GM19043 (cell line): ENCODE measurements around the gene AXL.
"Not testable (repeated sequence)": the region's sequence is repeated elsewhere in the genome, so short reads cannot be mapped to it uniquely, and the experiment has no call there.

Experiments used
- ATAC-seq: cut with Tn5 transposase; IDR thresholded peaks from one replicate; pipeline ENCODE4 v1.9.1; 2021; ENCODE audit warnings: low read depth; ENCODE audit not compliant: unreplicated experiment

Gene AXL

GRCh38 chr19:41269055-41269454 is 50.0 kb downstream of the AXL start:
- no peak for ATAC-seq

- ATAC-seq: no peak
These were observed 50.5 kb downstream of the AXL start for GRCh38 chr19:41269571-41269970.

GRCh38 chr19:41273076-41273475 is 54.1 kb downstream of the AXL start:
- no peak for ATAC-seq

- ATAC-seq: no peak
These were observed 55.8 kb downstream of the AXL start for GRCh38 chr19:41274802-41275201.

GRCh38 chr19:41276231-41276630 is 57.2 kb downstream of the AXL start:
- no peak for ATAC-seq

GRCh38 chr19:41278478-41278877 is 59.5 kb downstream of the AXL start:
- ATAC-seq: no peak

- ATAC-seq: no peak
These were observed 69.9 kb downstream of the AXL start for GRCh38 chr19:41288673-41289530.

GRCh38 chr19:41289814-41290213 is 70.8 kb downstream of the AXL start:
- not testable (repeated sequence) for ATAC-seq

- ATAC-seq: no peak
These were observed 75.4 kb downstream of the AXL start for GRCh38 chr19:41294393-41294792.

GRCh38 chr19:41295499-41295898 is 76.5 kb downstream of the AXL start:
- ATAC-seq: no peak

GRCh38 chr19:41296433-41296871 is 77.4 kb downstream of the AXL start:
- no peak for ATAC-seq

- peak; percentile 67 for ATAC-seq
These were observed 78.8 kb downstream of the AXL start for GRCh38 chr19:41297628-41298347.

GRCh38 chr19:41298348-41298964 is 79.4 kb downstream of the AXL start:
- ATAC-seq: no peak

GRCh38 chr19:41299046-41299754 is 80.2 kb downstream of the AXL start:
- no peak for ATAC-seq

GRCh38 chr19:41299755-41300089 is 80.7 kb downstream of the AXL start:
- no peak for ATAC-seq

- ATAC-seq: no peak
These were observed 81.5 kb downstream of the AXL start for GRCh38 chr19:41300555-41300954.

- peak; percentile 37 for ATAC-seq
These were observed 83.8 kb downstream of the AXL start for GRCh38 chr19:41302624-41303351.

GRCh38 chr19:41303954-41304353 is 84.9 kb downstream of the AXL start:
- ATAC-seq: no peak

GRCh38 chr19:41304706-41305483 is 85.9 kb downstream of the AXL start:
- ATAC-seq: no peak
